HG03097 (cell line): Measurements from ENCODE around the gene HSPB2.
A peak's percentile ranks its signal among the peaks of the same experiment; 100 is the strongest.
"Not testable (repeated sequence)": the region's sequence is repeated elsewhere in the genome, so short reads cannot be mapped to it uniquely, and the experiment has no call there.

Source experiments
- ATAC-seq: cut with Tn5 transposase; IDR thresholded peaks from one replicate; pipeline ENCODE4 v1.9.1; 2021; ENCODE audit not compliant: unreplicated experiment, low FRiP score

Gene HSPB2

GRCh38 chr11:111913031-111913861 lies 712 bp downstream of the HSPB2 start:
- no peak for ATAC-seq

GRCh38 chr11:111913997-111914396 lies 1.5 kb downstream of the HSPB2 start:
- ATAC-seq: no peak

GRCh38 chr11:111916768-111917167 lies 4.2 kb downstream of the HSPB2 start:
- no peak for ATAC-seq

GRCh38 chr11:111917312-111917711 lies 4.8 kb downstream of the HSPB2 start:
- no peak for ATAC-seq

GRCh38 chr11:111917788-111918187 lies 5.3 kb downstream of the HSPB2 start:
- no peak for ATAC-seq

GRCh38 chr11:111918390-111919256 lies 6.1 kb downstream of the HSPB2 start, which contains the start of gene C11orf52:
Gene C11orf52, plus strand, starts transcription at chr11:111918913. Its CDS starts 60 bp downstream, at chr11:111918973.
- ATAC-seq: no peak

GRCh38 chr11:111920908-111921307 lies 8.4 kb downstream of the HSPB2 start:
- ATAC-seq: no peak

GRCh38 chr11:111921541-111922230 lies 9.2 kb downstream of the HSPB2 start:
- ATAC-seq: no peak

GRCh38 chr11:111922803-111923202 lies 10.3 kb downstream of the HSPB2 start:
- ATAC-seq: no peak

GRCh38 chr11:111923351-111923788 lies 10.8 kb downstream of the HSPB2 start:
- no peak for ATAC-seq

- no peak for ATAC-seq
These were observed 11.4 kb downstream of the HSPB2 start for GRCh38 chr11:111923951-111924350.

GRCh38 chr11:111925953-111926352 lies 13.4 kb downstream of the HSPB2 start:
- ATAC-seq: no peak

- ATAC-seq: peak; percentile 91
These were observed 14.2 kb downstream of the HSPB2 start for GRCh38 chr11:111926505-111927391.

- no peak for ATAC-seq
These were observed 17.9 kb downstream of the HSPB2 start for GRCh38 chr11:111930472-111930871.

- no peak for ATAC-seq
These were observed 20.0 kb downstream of the HSPB2 start for GRCh38 chr11:111932611-111932950.

GRCh38 chr11:111933176-111933575 lies 20.6 kb downstream of the HSPB2 start:
- ATAC-seq: not testable (repeated sequence)

- ATAC-seq: no peak
These were observed 21.3 kb downstream of the HSPB2 start for GRCh38 chr11:111933872-111934271.

GRCh38 chr11:111934306-111934705 lies 21.8 kb downstream of the HSPB2 start:
- no peak for ATAC-seq

GRCh38 chr11:111935317-111936039 lies 22.9 kb downstream of the HSPB2 start:
- no peak for ATAC-seq
